HepG2 (cell line): ENCODE data around the gene PLCB4. TPM values are rescaled to one million over a fixed set of nuclear protein-coding genes. Genes with fewer than 3 reads are reported as not detected.

Source experiments
- ATAC-seq: fragments of 200-7000 bp; cut with Tn5 transposase; 3 replicates; pipeline ENCODE4 v1.9.1; 2020; ENCODE audit warnings: mild to moderate bottlenecking, moderate library complexity
- BruUV-seq: library from RNA; stranded (reverse); fragments of 400-500 nt; replicated peaks from 2 replicates; lab custom pipeline; 2021; lab: Mats Ljungman, UMichigan
- CTCF ChIA-PET: fragments of 300-600 bp; formaldehyde crosslinking; extraction: SDS; loops from one replicate; lab custom pipeline; 2021; ENCODE audit warnings: low total read pairs, inconsistent platforms, low intra/inter-chr PET ratio; lab: Yijun Ruan, JAX
- POLR2A ChIA-PET: fragments of 350-600 bp; sonication (Branson Sonifier 250); formaldehyde crosslinking; loops from one replicate; lab custom pipeline; 2020; ENCODE audit warnings: antibody characterized with exemption, inconsistent platforms; lab: Yijun Ruan, JAX
- DNase-seq: peaks from one replicate; pipeline ENCODE4 v3.0.0-alpha.2; 2015; ENCODE audit warnings: low spot score
- FAIRE-seq: peaks from 3 replicates; lab custom pipeline; 2011; peaks lifted over from hg19 to GRCh38; lab: Jason Lieb, UNC
- H2AFZ ChIP-seq: one replicate; pipeline ENCODE4 v1.6.1; 2011; ENCODE audit warnings: low read length, inconsistent platforms
- H3K27ac ChIP-seq: fragments of 300-600 bp; 3 replicates; pipeline ENCODE4 v1.8.0; 2011; ENCODE audit warnings: mixed run types, mild to moderate bottlenecking, mixed read lengths, low read length, inconsistent platforms; ENCODE audit not compliant: insufficient read depth; ENCODE audit errors: extremely low read length
- H3K27me3 ChIP-seq, 2 experiments: fragments of 200-600 bp in 1 of 2; 2 replicates in 1 of 2; 3 replicates in 1 of 2; pipeline versions ENCODE4 v1.6.0 to v1.8.0; 2011; ENCODE audit warnings: low read length in 2 of 2, mild to moderate bottlenecking in 2 of 2, moderate library complexity in 2 of 2, inconsistent platforms in 1 of 2; ENCODE audit not compliant: insufficient read depth in 2 of 2, control insufficient read depth in 1 of 2
- H3K36me3 ChIP-seq, 2 experiments: fragments of 200-600 bp in 1 of 2; replicated peaks in 1 of 2; 2 replicates in 1 of 2; 3 replicates in 1 of 2; pipeline versions ENCODE4 v1.5.1 to v1.8.0; 2011; ENCODE audit warnings: low read length in 2 of 2, inconsistent platforms in 1 of 2; ENCODE audit not compliant: insufficient read depth in 2 of 2, control insufficient read depth in 1 of 2
- H3K4me1 ChIP-seq: 2 replicates; pipeline ENCODE4 v1.5.1; 2012; ENCODE audit warnings: low read length, inconsistent platforms; ENCODE audit not compliant: insufficient read depth
- H3K4me2 ChIP-seq: 2 replicates; pipeline ENCODE4 v1.6.0; 2011; ENCODE audit warnings: low read depth, low read length, inconsistent platforms
- H3K4me3 ChIP-seq, 3 experiments: fragments of 200-600 bp in 1 of 3; sonication (generic), shearing (Covaris generic) in 1 of 3; replicated peaks in 1 of 3; 2 replicates each; pipeline ENCODE4 v1.5.1; 2011 to 2016; ENCODE audit warnings: low read length in 3 of 3, inconsistent platforms in 2 of 3, low read depth in 2 of 3, mild to moderate bottlenecking in 2 of 3, control low read depth in 1 of 3, mixed read lengths in 1 of 3; ENCODE audit not compliant: insufficient read depth in 1 of 3
- H3K79me2 ChIP-seq: one replicate; pipeline ENCODE4 v1.6.1; 2011; ENCODE audit warnings: low read length, inconsistent platforms; ENCODE audit not compliant: insufficient read depth
- H3K9ac ChIP-seq: 2 replicates; pipeline ENCODE4 v1.6.0; 2011; ENCODE audit warnings: mild to moderate bottlenecking, low read depth, low read length, inconsistent platforms; ENCODE audit not compliant: insufficient read depth
- H3K9me3 ChIP-seq: 2 replicates; pipeline ENCODE4 v1.5.1; 2012; ENCODE audit warnings: mild to moderate bottlenecking, low read length
- H4K20me1 ChIP-seq: 2 replicates; pipeline ENCODE4 v1.6.0; 2011; ENCODE audit warnings: inconsistent platforms, mild to moderate bottlenecking, low read length, moderate library complexity; ENCODE audit not compliant: insufficient read depth
- CHD4 ChIP-seq: fragments of 200-600 bp; sonication (generic); IDR thresholded peaks from 2 replicates; pipeline ENCODE4 v1.7.0; 2017; ENCODE audit warnings: mild to moderate bottlenecking, low read length, borderline replicate concordance
- DMTF1 ChIP-seq: sonication (generic); formaldehyde crosslinking; IDR thresholded peaks from 2 replicates; pipeline ENCODE4 v1.4.0; 2020; ENCODE audit warnings: mild to moderate bottlenecking, missing genetic modification reagents
- NAIF1 ChIP-seq: sonication (generic); formaldehyde crosslinking; IDR thresholded peaks from 2 replicates; pipeline ENCODE4 v1.5.0; 2020; ENCODE audit warnings: mild to moderate bottlenecking, missing genetic modification reagents, borderline replicate concordance
- PHF21A ChIP-seq: sonication (generic); formaldehyde crosslinking; IDR thresholded peaks from 2 replicates; pipeline ENCODE4 v1.5.0; 2020; ENCODE audit warnings: mild to moderate bottlenecking, missing genetic modification reagents
- TBX3 ChIP-seq: fragments of 450-650 bp; IDR thresholded peaks from 2 replicates; pipeline ENCODE4 v1.6.1; 2017; ENCODE audit warnings: antibody characterized with exemption, mild to moderate bottlenecking, inconsistent platforms, borderline replicate concordance
- THAP9 ChIP-seq: sonication (generic); formaldehyde crosslinking; IDR thresholded peaks from 2 replicates; pipeline ENCODE4; 2020; ENCODE audit warnings: missing genetic modification reagents, mild to moderate bottlenecking, borderline replicate concordance
- ZC3H13 ChIP-seq: sonication (generic); formaldehyde crosslinking; IDR thresholded peaks from 2 replicates; pipeline ENCODE4 v1.8.1; 2023; ENCODE audit warnings: mild to moderate bottlenecking, missing genetic modification reagents, moderate library complexity
- ZNF343 ChIP-seq: sonication (generic); formaldehyde crosslinking; IDR thresholded peaks from 2 replicates; pipeline ENCODE4 v1.4.0; 2020; ENCODE audit warnings: mild to moderate bottlenecking, missing genetic modification reagents
- ZNF589 ChIP-seq: sonication (generic); formaldehyde crosslinking; conservative IDR thresholded peaks from 2 replicates; pipeline ENCODE4 v1.8.0; 2022; ENCODE audit warnings: mild to moderate bottlenecking, moderate library complexity, missing genetic modification reagents
- WGBS: methylation state at CpG from one replicate; pipeline ENCODE4 v1.1.6; 2017; ENCODE audit warnings: low lambda C conversion rate; 5-methylcytosine and 5-hydroxymethylcytosine counted together
- in situ Hi-C: cut with HindIII; loops from 2 replicates; pipeline ENCODE4 v1.10.0; 2017; ENCODE audit warnings: low pct_unique_long_range_greater_than_20kb; ENCODE audit not compliant: extremely low pct_ligation_motif_present
- intact Hi-C: fragments of 100-400 bp; cut with micrococcal nuclease; formaldehyde crosslinking; loops from one replicate; pipeline ENCODE4 v1.10.0; 2022; ENCODE audit not compliant: unreplicated experiment
- polyA plus RNA-seq, 8 experiments: library from polyadenylated mRNA; depleted of rRNA in 3 of 8; stranded (reverse) in 7 of 8; unstranded in 1 of 8; fragments of >200 nt; fragmentation: Illumina TruSeq in 4 of 8; extraction: Trizol in 4 of 8; gene quantifications; 2 replicates each; pipeline versions ENCODE4 v1.2.1 to v1.2.3, GENCODE V29; 2011 to 2016; ENCODE audit warnings: low read depth in 4 of 8, missing spikeins in 1 of 8, mixed read lengths in 1 of 8; ENCODE audit not compliant: insufficient read depth in 1 of 8
- total RNA-seq, 5 experiments: library from RNA; depleted of rRNA; stranded (reverse); fragments of >200 nt; fragmentation: Illumina TruSeq; extraction: Trizol; gene quantifications; 2 replicates each; pipeline ENCODE4 v1.2.3, GENCODE V29; 2016; ENCODE audit warnings: low read depth in 1 of 5

PLCB4 gene
- total and polyA plus RNA-seq, 2 of the 13 experiments (the other 11 are each of a cell fraction or from before 2014, with no cell fraction given): 0.01 TPM; not detected in 1

GRCh38 chr20:9114709-9115108 is 45.8 kb downstream of the PLCB4 start:
- in situ Hi-C loops: no loop called here
- no peak for FAIRE-seq
- TF ChIP-seq PHF21A (CRISPR knock-in tag) (no peak), ZNF343 (CRISPR knock-in tag) (no peak), ZC3H13 (CRISPR knock-in tag) (no peak), CHD4 (no peak), DMTF1 (CRISPR knock-in tag) (no peak), TBX3 (no peak), ZNF589 (CRISPR knock-in tag) (no peak), NAIF1 (no peak), THAP9 (CRISPR knock-in tag) (no peak)
- TF ChIP-seq, all 625 proteins: peak for 0
- H3K4me2 ChIP-seq: no peak overlapping the region
- BruUV-seq: no TSS peak
- no peaks in the 10 kb centered on the region for H3K9me3 ChIP-seq
- H3K4me3 ChIP-seq: no peak overlapping the region
- ChIA-PET POLR2A (no interaction called here), CTCF (no interaction called here)
- H2AFZ ChIP-seq: no peak overlapping the region
- H3K9ac ChIP-seq: no peak overlapping the region
- intact Hi-C loops: no loop called here
- H3K27ac ChIP-seq: no peak overlapping the region
- ATAC-seq: no peak
- H3K27me3 ChIP-seq: no peaks in the 10 kb centered on the region; a peak in 1 of 5 replicates
- 4% methylated on average over 4 of the region's 4 CpGs for WGBS
- no peaks in the 10 kb centered on the region for H3K4me1 ChIP-seq
- H4K20me1 ChIP-seq: no peaks in the 10 kb centered on the region
- no peak for DNase-seq
- no peaks in the 10 kb centered on the region for H3K36me3 ChIP-seq
- no peaks in the 10 kb centered on the region for H3K79me2 ChIP-seq
